LNCAP (cell line): ENCODE data around the gene C3orf62.

ENCODE experiments used
- TF ChIP-seq, protein P1 (sequence below): fragments of 450-650 bp; IDR thresholded peaks from 2 replicates; pipeline ENCODE4 v1.5.1; 2017; ENCODE audit warnings: mild to moderate bottlenecking

Gene C3orf62

DNA sequence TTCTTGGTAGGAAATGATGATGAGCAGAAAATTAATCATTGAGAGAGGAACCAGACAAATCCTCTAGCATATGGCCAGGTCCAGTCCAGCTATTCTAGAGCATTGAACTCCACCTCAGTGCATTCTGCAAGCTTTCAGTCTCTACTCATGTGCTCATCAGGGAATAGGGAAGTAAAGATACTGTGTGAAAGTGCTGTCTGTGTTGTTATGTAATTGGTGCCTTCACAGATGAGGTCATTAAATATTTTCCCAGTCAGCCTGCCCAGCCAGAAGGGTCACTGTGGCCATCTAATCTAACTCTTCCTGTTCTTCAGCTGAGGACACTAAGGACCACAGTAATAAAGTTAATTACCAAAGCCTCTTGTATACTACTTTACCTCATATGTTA lies 28.2 kb downstream of the C3orf62 start:
- TF ChIP-seq, protein P1, sequence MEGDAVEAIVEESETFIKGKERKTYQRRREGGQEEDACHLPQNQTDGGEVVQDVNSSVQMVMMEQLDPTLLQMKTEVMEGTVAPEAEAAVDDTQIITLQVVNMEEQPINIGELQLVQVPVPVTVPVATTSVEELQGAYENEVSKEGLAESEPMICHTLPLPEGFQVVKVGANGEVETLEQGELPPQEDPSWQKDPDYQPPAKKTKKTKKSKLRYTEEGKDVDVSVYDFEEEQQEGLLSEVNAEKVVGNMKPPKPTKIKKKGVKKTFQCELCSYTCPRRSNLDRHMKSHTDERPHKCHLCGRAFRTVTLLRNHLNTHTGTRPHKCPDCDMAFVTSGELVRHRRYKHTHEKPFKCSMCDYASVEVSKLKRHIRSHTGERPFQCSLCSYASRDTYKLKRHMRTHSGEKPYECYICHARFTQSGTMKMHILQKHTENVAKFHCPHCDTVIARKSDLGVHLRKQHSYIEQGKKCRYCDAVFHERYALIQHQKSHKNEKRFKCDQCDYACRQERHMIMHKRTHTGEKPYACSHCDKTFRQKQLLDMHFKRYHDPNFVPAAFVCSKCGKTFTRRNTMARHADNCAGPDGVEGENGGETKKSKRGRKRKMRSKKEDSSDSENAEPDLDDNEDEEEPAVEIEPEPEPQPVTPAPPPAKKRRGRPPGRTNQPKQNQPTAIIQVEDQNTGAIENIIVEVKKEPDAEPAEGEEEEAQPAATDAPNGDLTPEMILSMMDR = no peak

DNA sequence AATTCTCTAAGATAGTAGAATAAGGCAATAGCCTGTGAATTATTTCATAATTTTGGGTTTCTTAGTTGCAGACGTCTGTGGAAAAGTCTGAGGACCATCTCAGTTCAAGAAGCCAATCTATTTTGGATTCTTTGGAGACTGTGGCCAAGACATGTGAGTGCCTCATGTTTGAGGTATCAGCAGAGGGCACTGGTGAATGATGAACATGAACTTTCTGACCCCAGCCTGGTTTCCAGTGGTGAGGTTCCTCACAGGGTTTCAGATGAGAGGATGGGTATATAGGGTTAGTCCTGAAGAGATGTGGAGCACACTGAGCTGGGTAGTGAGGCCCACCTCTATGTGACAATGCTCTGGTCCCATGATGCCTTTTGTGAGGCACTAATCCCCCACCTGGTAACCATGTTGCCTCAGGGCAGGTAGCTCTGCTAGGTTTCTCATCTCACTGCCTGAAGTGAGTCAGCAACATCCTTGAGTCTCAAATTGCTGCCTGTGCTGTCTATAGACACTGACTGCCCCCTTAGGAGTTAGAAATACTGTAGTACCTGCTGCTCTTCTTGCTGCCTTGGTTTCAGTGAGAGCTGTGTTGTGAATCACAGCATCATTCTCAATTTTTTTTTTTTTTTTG lies 32.3 kb downstream of the C3orf62 start:
- TF ChIP-seq, protein P1 = no peak

DNA sequence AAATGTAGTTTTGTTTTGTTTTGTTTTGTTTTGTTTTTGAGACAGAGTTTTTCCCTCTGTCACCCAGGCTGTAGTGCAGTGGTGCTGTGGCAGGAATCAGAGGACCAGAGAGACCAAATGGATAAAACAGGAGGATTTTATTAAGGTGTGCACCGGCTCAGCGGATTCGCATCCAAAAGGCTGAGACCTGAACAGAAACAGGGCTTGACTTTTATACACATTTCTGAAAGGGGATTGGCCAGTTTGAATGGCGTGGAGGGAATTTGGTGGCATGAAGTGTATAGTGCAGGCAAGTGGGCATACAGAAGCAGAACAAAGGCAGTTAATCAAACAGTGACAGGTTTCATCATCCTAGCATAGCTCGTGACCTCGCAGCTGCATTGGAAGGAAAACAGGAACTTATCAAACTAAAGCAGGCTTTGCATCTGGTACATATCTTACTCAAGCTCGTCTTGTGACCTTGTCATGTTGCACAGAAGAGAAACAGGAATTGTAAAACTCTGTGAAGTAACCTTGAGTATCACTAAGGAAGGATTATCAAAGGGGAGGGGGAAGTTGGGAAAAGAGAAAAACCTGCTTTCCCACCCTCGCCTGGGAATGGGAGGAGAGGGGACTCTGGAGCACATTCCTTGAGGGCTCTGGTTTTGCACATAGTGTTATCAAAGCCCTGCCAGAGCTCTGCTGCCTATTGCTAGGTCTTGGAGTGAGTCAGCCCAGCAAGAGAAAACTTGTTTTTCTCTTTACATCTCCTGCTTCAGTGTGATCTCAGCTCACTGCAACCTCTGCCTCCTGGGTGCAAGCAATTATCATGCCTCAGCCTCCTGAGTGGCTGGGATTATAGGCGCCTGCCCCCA lies 38.5 kb downstream of the C3orf62 start:
- TF ChIP-seq, protein P1 = no peak

DNA sequence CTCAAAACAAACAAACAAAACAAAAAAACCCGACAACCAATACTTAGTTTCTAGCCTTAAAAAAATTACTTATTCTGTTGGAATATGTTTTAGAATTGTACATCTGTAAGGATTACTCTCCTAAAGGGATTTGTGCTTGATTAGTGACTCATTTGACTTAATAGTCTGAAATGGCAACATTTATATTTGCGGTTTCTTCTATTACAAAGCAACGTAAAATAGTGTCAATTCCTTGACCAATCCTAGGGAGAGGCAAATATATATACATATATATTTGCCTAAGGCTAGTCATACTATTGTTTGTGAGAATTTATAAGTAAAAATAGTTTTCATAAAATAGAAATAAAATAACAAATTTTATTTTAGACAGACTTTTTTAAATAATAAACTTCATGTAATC lies 39.7 kb downstream of the C3orf62 start:
- TF ChIP-seq, protein P1 = no peak

DNA sequence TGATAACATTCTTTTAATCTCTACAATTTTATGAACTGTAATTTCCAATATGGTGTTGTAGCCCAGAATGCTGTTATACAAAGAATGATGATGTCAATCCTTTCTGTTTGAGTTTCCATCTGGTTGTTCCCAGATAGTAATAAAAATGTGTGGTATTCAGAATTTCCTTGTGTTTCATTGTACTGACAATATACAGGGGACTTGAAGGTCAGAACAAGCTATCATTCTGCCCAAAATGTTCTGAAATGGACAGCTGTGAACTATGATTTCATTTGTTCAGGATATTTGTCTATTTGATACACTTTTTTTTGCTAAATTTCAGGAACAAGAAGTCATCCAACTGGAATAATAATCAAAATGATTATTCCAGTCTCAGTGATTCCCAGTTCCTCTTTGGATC lies 40.8 kb downstream of the C3orf62 start:
- TF ChIP-seq, protein P1 = no peak

DNA sequence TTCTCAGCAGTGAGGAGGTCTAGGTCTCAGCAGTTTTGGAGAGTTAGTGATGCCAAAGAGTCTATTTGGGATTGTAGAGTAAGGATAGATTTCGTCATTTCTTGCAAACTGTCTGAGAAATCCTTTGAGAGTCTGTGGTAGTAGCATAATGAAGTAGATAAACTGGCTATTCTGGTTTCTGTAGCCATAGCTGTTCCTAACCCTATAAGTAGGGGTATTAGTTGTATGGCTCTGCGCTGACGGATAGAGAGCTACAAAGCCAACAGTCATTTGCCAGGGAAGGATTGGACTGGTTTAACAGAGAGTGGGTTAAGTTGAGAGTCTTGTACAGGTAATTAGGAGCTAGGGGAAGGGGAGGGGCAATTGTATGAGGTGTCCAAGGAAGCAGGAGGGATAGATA lies 55.0 kb downstream of the C3orf62 start:
- TF ChIP-seq, protein P1 = no peak

DNA sequence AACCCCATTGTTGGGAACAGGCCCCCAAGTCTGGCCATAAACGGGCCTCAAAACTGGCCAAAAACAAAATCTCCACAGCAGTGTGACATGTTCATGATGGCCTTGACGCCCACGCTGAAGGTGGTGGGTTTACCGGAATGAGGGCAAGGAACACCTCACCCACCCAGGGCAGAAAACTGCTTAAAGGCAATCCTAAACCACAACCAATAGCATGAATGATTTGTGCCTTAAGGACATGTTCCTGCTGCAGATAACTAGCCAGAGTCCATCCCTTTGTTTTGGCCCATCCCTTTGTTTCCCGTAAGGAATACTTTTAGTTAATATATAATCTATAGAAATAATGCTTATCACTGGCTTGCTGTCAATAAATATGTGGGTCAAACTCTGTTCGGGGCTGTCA lies 57.9 kb downstream of the C3orf62 start:
- TF ChIP-seq, protein P1 = no peak
